Ishikawa (cell line): ENCODE measurements around the gene FBXL19.

Experiments
- CEBPB ChIP-seq: IDR thresholded peaks from 2 replicates; pipeline ENCODE4 v1.6.1; 2012
- CREB1 ChIP-seq: IDR thresholded peaks from 2 replicates; pipeline ENCODE4 v1.6.1; 2012; ENCODE audit warnings: low read depth
- EGR1 ChIP-seq: IDR thresholded peaks from 2 replicates; pipeline ENCODE4 v1.6.1; 2012
- EP300 ChIP-seq: IDR thresholded peaks from 2 replicates; pipeline ENCODE4 v1.6.1; 2012; ENCODE audit warnings: borderline replicate concordance
- FOXM1 ChIP-seq: IDR thresholded peaks from 2 replicates; pipeline ENCODE4 v1.6.1; 2012; ENCODE audit warnings: low read depth, borderline replicate concordance
- MAX ChIP-seq: IDR thresholded peaks from 2 replicates; pipeline ENCODE4 v1.6.1; 2012
- NFIC ChIP-seq: IDR thresholded peaks from 2 replicates; pipeline ENCODE4 v1.6.1; 2012
- RAD21 ChIP-seq: IDR thresholded peaks from 2 replicates; pipeline ENCODE4 v1.6.1; 2012; ENCODE audit warnings: low read depth
- REST ChIP-seq: IDR thresholded peaks from 2 replicates; pipeline ENCODE4 v1.6.1; 2012; ENCODE audit warnings: low read depth, mild to moderate bottlenecking
- TAF1 ChIP-seq: IDR thresholded peaks from 2 replicates; pipeline ENCODE4 v1.6.1; 2012; ENCODE audit warnings: low read depth, mild to moderate bottlenecking
- TCF12 ChIP-seq: IDR thresholded peaks from 2 replicates; pipeline ENCODE4 v1.6.1; 2012; ENCODE audit warnings: low read depth
- TEAD4 ChIP-seq: IDR thresholded peaks from 2 replicates; pipeline ENCODE4 v1.6.1; 2012
- USF1 ChIP-seq: IDR thresholded peaks from 2 replicates; pipeline ENCODE4 v1.6.1; 2012
- YY1 ChIP-seq: IDR thresholded peaks from 2 replicates; pipeline ENCODE4 v1.6.1; 2012; ENCODE audit warnings: low read depth
- ZBTB7A ChIP-seq: IDR thresholded peaks from 2 replicates; pipeline ENCODE4 v1.6.1; 2012; ENCODE audit warnings: low read depth

The FBXL19 gene

GRCh38 chr16:30950516-30951065 lies 27.2 kb downstream of the FBXL19 start:
- TF ChIP-seq CEBPB (no peak), YY1 (no peak), USF1 (no peak), FOXM1 (no peak), REST (no peak), MAX (no peak), TAF1 (no peak), CREB1 (no peak), EP300 (no peak), RAD21 (no peak), TCF12 (no peak), EGR1 (no peak), NFIC (no peak)

GRCh38 chr16:30951193-30951592 lies 27.8 kb downstream of the FBXL19 start:
- no peak for TF ChIP-seq REST
- no peak for TF ChIP-seq TEAD4
- no peak for TF ChIP-seq CREB1

- TF ChIP-seq CEBPB (no peak), EP300 (no peak), USF1 (no peak), CREB1 (no peak), RAD21 (no peak), YY1 (no peak), TEAD4 (no peak), FOXM1 (no peak), MAX (no peak), TAF1 (no peak), NFIC (no peak), EGR1 (no peak), TCF12 (no peak), REST (no peak), ZBTB7A (no peak)
Measured at GRCh38 chr16:30951750-30952149, 28.4 kb downstream of the FBXL19 start.

GRCh38 chr16:30953111-30953510 lies 29.7 kb downstream of the FBXL19 start:
- TF ChIP-seq NFIC (no peak), EP300 (no peak), CEBPB (no peak), YY1 (no peak), USF1 (no peak), TAF1 (no peak), ZBTB7A (no peak), REST (no peak), FOXM1 (no peak), RAD21 (no peak), TCF12 (no peak), CREB1 (no peak), TEAD4 (no peak), EGR1 (no peak), MAX (no peak)
